ENCODE results near the gene EIF5.
"Not testable (repeated sequence)": the region's sequence is repeated elsewhere in the genome, so short reads cannot be mapped to it uniquely, and the experiment has no call there.

EIF5 gene

GRCh38 chr14:103337794-103338193 is 3.8 kb downstream of the EIF5 start:
- DNase-seq: no peak

- DNase-seq: no peak
Observed at GRCh38 chr14:103339561-103339960, 5.5 kb downstream of the EIF5 start.

GRCh38 chr14:103340480-103341212 is 6.6 kb downstream of the EIF5 start:
- DNase-seq: no peak

DNA sequence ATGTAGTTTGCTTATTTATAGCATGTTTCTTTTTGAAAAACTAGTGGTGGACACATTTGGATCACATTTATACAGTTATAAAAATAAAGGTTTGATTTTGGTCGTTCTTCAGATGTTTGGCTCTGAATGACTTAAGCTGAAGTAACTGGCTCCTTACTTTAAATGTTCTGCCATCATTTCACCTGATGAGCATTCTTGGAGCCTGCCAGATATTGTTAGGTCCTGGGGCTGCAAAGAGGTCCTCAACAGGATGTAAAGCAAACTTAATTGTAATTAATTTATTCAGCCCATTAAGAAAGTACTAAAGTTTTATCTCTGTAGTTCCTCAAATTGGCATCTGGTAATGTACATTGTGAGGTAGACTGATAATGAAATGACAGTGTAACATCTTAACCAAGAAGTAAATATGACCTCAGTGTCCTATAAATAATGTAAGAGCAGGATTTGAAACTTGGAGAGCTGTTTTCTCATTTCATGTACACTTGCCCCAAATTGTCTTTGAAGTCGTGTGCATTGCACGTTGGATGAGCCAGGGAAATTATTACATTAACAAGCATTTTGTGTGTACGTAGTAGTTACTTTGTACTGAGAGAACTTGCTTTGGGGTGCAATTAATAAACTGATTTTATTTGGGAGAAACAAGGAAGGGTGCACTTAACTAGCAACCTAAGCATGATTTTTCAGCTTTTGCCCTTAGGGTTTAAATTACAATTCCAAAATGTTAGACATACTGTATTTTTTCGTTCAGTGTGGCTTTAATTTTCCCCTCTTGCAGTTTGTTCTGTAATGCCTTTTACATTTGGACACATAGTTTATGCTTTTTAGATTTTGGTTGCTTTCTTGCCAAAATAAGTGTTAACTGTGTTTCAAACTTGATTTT is 7.5 kb downstream of the EIF5 start:
- DNase-seq: no peak

GRCh38 chr14:103343164-103343879 is 9.3 kb downstream of the EIF5 start:
- no peak for DNase-seq

DNA sequence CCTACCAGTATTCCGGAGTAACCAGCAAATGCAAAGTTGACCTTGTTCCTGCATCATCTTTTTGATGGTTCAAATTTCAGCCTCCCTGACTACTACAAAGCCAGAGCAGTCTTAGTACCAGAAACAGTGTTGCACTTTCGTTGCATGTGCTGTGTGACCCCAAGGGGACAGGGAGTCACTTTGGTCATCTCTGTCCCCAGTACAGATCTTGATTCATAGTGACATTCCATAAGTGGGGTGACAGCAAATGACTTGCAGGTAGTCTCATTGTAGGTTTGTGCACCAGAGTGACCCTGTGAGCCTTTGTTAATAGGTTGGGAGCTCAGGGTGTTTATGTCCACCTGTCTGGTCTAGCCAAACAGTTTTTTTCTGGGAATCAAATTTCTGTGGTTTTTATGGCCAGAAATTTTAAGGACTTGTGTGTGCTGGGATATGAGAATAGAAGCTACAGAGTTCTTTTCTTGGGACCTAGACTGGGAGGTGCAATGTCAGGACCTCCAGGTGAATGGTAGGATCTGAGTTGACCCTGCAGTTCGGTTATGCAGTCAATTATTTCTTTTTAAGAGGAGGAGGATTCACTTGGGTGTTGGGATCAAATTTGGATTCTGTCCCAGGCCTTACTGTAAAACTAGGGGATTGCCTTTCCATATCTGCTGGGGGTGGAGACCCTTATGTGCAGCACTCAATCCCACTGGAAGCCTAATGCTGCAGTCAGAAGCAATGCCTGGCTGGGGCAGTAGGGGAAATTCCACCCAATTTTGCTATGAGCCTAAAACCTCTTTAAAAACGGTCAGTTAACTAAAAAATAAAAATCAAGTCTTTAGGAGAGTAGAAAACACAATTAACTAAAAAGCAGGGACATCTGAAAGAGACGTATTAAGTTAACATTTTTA is 10.1 kb downstream of the EIF5 start:
- no peak for DNase-seq

- no peak for DNase-seq
Observed at GRCh38 chr14:103346286-103346685, 12.2 kb downstream of the EIF5 start.

DNA sequence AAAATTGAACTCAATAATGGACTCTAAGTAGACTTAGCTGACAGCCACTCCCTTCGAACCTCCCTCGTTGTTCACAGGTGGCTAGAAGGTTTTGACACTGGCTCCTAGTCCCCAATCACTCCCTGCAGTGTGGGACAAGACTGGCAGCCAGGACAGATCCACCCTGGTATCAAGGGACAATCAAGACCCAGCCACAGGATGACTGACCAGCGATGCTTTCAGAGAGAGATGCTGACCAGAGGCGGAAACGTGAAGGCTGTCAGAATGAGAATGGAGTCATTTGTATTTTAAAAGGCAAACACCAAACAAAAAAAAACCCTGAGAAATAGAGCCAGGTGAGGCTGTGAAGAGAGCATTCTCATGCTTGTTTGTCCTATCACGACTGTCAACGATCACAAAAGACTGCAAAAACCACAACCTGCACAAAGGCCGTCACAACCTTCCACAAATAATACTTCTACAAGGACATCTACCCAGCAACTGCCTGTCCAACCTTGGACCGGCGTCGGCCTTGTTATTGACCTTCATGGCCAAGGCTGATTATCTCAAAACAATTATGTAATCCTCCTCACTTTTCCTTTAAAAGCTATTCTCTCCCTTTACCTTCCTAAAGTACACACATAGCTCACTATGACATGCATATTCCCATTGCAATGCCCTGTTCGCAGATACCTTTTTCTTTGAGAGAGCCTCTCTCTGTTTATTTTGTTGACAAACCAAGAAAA is 13.2 kb downstream of the EIF5 start:
- no peak for DNase-seq

DNA sequence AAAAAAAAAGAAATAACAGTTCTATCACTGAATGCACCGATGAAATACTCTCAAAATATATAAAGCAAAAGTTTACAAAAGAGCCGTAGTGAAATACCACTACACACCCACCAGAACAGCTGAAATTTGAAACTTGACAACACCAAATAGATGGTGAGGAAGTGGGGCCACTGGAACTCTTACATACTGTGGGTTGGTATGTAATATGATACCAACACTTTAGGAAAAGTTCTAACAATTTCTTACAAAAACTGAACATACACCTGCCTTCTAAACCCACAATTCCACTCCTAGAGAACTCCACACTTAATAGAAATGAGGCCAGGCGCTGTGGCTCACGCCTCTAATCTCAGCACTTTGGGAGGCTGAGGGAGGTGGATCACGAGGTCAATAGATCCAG is 14.1 kb downstream of the EIF5 start:
- no peak for DNase-seq

DNA sequence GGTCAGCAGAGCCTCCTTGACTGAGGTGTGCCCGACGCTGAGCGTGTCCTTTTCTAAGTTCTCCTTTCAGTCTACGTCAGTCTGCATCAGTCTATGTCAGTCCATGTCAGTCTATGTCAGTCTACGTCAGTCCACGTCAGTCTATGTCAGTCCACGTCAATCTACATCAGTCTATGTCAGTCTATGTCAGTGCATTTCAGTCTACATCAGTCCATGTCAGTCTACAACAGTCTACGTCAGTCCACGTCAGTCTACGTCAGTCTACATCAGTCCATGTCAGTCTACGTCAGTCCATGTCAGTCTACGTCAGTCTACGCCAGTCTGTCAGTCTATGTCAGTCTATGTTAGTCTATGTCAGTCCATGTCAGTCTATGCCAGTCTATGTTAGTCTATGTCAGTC is 15.9 kb downstream of the EIF5 start:
- DNase-seq: no peak

GRCh38 chr14:103353362-103353761 is 19.3 kb downstream of the EIF5 start:
- DNase-seq: no peak

GRCh38 chr14:103354141-103354540 is 20.1 kb downstream of the EIF5 start:
- DNase-seq: no peak

DNA sequence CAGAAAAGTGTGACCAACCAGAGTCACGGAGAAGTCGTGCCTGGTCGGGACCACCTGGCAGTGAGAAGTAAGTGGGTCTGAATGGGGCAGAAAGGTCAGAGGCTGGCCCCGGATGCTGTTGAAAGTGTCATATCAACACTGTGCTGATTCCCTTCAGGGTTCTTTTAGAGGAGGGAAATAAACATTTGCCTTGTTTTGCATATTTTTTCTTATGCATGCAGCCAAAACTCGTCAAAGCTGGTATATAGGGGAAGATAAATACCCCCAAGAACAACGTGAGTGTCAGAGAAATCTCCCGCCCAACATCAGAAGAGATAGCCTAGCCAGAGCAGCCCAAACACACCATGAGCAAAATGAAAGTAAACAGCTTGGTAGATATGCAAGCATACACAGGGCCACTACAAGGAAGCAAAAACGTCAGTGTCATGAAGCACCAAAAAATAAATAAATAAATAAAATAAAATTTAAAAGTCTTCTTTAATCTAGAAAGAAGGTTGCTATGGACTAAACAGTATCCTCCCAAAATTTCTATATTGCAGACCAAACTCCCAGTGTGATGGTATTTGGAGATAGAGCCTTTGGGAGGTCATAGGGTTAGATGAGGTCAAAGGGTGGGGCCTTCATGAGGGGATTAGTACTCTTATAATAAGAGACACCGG is 22.1 kb downstream of the EIF5 start:
- DNase-seq: no peak

GRCh38 chr14:103357552-103357951 is 23.5 kb downstream of the EIF5 start:
- DNase-seq: not testable (repeated sequence)

GRCh38 chr14:103360548-103360947 is 26.5 kb downstream of the EIF5 start:
- no peak for DNase-seq

GRCh38 chr14:103361867-103362266 is 27.8 kb downstream of the EIF5 start:
- no peak for DNase-seq

DNA sequence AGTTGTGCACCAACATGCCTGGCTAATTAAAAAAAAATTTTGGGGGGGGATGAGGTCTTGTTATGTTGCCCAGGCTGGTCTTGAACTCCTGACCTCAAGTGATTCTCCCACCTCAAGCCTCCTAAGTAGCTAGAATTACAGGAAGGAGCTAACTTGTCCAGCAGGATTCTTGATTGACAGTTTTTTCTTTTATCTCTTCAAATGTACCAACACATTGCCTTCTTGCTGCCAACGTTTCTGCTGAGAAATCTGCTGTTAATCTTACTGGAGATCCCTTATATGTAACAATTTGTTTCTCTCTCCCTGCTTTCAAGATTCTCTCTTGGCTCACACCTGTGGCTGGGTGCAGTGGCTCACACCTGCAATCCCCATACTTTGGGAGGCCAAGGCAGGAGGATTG is 28.7 kb downstream of the EIF5 start:
- DNase-seq: no peak

- no peak for DNase-seq
Observed at GRCh38 chr14:103366741-103367140, 32.7 kb downstream of the EIF5 start.

DNA sequence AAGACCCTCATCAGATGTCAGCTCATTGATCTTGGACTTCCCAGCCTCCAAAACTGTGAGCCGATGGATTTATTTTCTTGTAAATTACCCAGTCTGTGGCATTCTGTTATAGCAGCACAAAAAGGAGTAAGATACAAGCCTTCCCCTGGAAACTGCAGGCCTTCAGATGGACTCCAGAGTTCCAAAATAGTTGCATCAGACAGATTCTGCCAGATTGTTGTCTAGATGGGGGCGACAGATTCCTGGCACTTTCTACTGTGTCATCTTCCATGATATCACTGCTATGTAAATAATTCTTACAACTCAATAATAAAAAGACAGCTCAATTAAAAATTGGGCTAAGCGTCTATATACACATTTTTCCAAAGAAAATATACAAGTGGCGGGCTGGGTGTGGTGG is 34.0 kb downstream of the EIF5 start:
- no peak for DNase-seq

DNA sequence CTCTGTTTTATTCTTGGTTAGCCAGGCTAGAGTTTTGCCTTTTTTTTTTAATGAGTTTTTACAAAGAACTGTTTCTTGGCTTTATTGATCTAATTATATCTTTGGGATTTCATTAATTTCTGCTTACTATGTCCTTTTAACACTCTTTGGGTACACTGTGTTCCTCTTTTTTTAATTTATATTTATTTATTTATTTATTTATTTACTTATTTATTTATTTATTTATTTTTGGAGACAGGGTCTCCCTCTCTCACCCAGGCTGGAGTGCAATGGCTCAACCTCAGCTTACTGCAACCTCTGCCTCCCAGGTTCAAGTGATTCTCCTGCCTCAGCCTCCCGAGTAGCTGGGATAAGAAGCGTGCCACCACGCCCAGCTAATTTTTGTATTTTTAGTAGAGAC is 36.0 kb downstream of the EIF5 start:
- DNase-seq: no peak

DNA sequence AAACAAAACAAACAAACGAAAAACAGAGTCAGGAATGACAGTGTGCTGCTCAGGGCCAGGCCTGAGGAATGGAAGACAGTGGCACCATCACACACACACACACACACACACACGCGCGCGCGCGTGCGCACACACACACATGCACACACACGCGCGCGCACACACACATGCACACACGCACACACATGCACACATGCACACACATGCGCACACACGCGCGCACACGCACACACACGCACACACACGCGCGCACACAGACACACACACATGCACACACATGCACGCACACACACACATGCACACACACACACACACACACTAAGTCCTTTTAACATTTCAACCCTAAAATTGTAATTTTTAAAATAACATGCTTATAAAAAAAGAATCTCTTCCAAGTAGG is 38.0 kb downstream of the EIF5 start:
- DNase-seq: no peak
